Stimulated activated naive CD8-positive, alpha-beta T cell treated with anti-CD3 and anti-CD28 coated beads, Interleukin-15, amount 100 ng/mL, for 72 hours (primary cell): ENCODE results near the gene SLC35F1.

Experiments used
- ATAC-seq: fragments of 150-1000 bp; cut with Tn5 transposase; 2 replicates; pipeline ENCODE4 v1.10.0; 2021; ENCODE audit warnings: mild to moderate bottlenecking, moderate library complexity
- DNase-seq, 2 donors: peaks; one replicate each; pipeline ENCODE4 v3.0.0; 2021 to 2022
- H3K27ac Mint-ChIP-seq, 2 donors: one replicate each; pipeline ENCODE4 v1.8.0; 2022; ENCODE audit warnings: mild to moderate bottlenecking in 2 of 2, mixed read lengths in 2 of 2, moderate library complexity in 2 of 2
- H3K27me3 Mint-ChIP-seq: one replicate; pipeline ENCODE4 v1.8.0; 2022; ENCODE audit warnings: mixed read lengths
- H3K4me1 Mint-ChIP-seq: one replicate; pipeline ENCODE4 v1.8.0; 2022; ENCODE audit warnings: mild to moderate bottlenecking, mixed read lengths
- H3K4me3 Mint-ChIP-seq, 2 donors: one replicate each; pipeline ENCODE4 v1.8.0; 2022; ENCODE audit warnings: mild to moderate bottlenecking in 2 of 2, mixed read lengths in 2 of 2, moderate library complexity in 1 of 2
- H3K9me3 Mint-ChIP-seq, 2 donors: one replicate each; pipeline ENCODE4 v1.8.0; 2022; ENCODE audit warnings: mixed read lengths in 2 of 2

The SLC35F1 gene

GRCh38 chr6:118102401-118102800 is 195.3 kb downstream of the SLC35F1 start:
- Mint-ChIP-seq H3K4me1 (no peaks in the 10 kb centered on the region), H3K4me3 (no peak overlapping the region), H3K27me3 (no peaks in the 10 kb centered on the region), H3K9me3 (peaks cover 0 to 5% of the 10 kb centered on the region in 2 donors), H3K27ac (no peak overlapping the region)
- no peak for ATAC-seq
- DNase-seq: no peak

GRCh38 chr6:118103381-118104146 is 196.5 kb downstream of the SLC35F1 start:
- Mint-ChIP-seq H3K4me3 (no peak overlapping the region), H3K4me1 (no peaks in the 10 kb centered on the region), H3K9me3 (peaks cover 0 to 5% of the 10 kb centered on the region in 2 donors), H3K27ac (no peak overlapping the region), H3K27me3 (no peaks in the 10 kb centered on the region)
- DNase-seq (no peak), ATAC-seq (no peak)

GRCh38 chr6:118122161-118122725 is 215.2 kb downstream of the SLC35F1 start:
- Mint-ChIP-seq H3K4me1 (peaks cover 6% of the 10 kb centered on the region), H3K4me3 (no peak overlapping the region), H3K27me3 (no peaks in the 10 kb centered on the region), H3K27ac (no peak overlapping the region), H3K9me3 (no peaks in the 10 kb centered on the region)
- ATAC-seq (no peak), DNase-seq (no peak)

- peaks cover 6% of the 10 kb centered on the region for H3K4me1 Mint-ChIP-seq
- no peak for DNase-seq
- no peak overlapping the region for H3K4me3 Mint-ChIP-seq
- H3K27ac Mint-ChIP-seq: no peak overlapping the region
- no peaks in the 10 kb centered on the region for H3K9me3 Mint-ChIP-seq
- H3K27me3 Mint-ChIP-seq: no peaks in the 10 kb centered on the region
- ATAC-seq: no peak
Measured at GRCh38 chr6:118122801-118123200, 215.7 kb downstream of the SLC35F1 start.

GRCh38 chr6:118123503-118124037 is 216.5 kb downstream of the SLC35F1 start:
- H3K27ac Mint-ChIP-seq: no peak overlapping the region
- peaks cover 6% of the 10 kb centered on the region for H3K4me1 Mint-ChIP-seq
- no peaks in the 10 kb centered on the region for H3K27me3 Mint-ChIP-seq
- DNase-seq (no peak), ATAC-seq (peak; percentile 60)
- no peak overlapping the region for H3K4me3 Mint-ChIP-seq
- no peaks in the 10 kb centered on the region for H3K9me3 Mint-ChIP-seq

- H3K27ac Mint-ChIP-seq: no peak overlapping the region
- ATAC-seq (no peak), DNase-seq (no peak)
- no peaks in the 10 kb centered on the region for H3K27me3 Mint-ChIP-seq
- H3K4me1 Mint-ChIP-seq: peaks cover 6% of the 10 kb centered on the region
- H3K4me3 Mint-ChIP-seq: no peak overlapping the region
- no peaks in the 10 kb centered on the region for H3K9me3 Mint-ChIP-seq
Measured at GRCh38 chr6:118124851-118125250, 217.8 kb downstream of the SLC35F1 start.

- H3K27me3 Mint-ChIP-seq: no peaks in the 10 kb centered on the region
- ATAC-seq: no peak
- DNase-seq: no peak
- H3K9me3 Mint-ChIP-seq: no peaks in the 10 kb centered on the region
- no peaks in the 10 kb centered on the region for H3K4me1 Mint-ChIP-seq
- no peak overlapping the region for H3K27ac Mint-ChIP-seq
- H3K4me3 Mint-ChIP-seq: no peak overlapping the region
Measured at GRCh38 chr6:118128755-118129154, 221.7 kb downstream of the SLC35F1 start.

GRCh38 chr6:118134206-118134605 is 227.1 kb downstream of the SLC35F1 start:
- no peak overlapping the region for H3K27ac Mint-ChIP-seq

GRCh38 chr6:118134736-118135135 is 227.7 kb downstream of the SLC35F1 start:
- H3K27me3 Mint-ChIP-seq: peaks cover 12% of the 10 kb centered on the region
- ATAC-seq: no peak

More at GRCh38 chr6:118134206-118134605, 227.1 kb downstream of the SLC35F1 start:
- Mint-ChIP-seq H3K9me3 (no peaks in the 10 kb centered on the region), H3K4me3 (no peak overlapping the region), H3K4me1 (no peaks in the 10 kb centered on the region), H3K27me3 (peaks cover 12% of the 10 kb centered on the region)
- DNase-seq (no peak), ATAC-seq (no peak)

GRCh38 chr6:118135371-118135770 is 228.3 kb downstream of the SLC35F1 start:
- ATAC-seq (no peak), DNase-seq (no peak)
- Mint-ChIP-seq H3K27ac (no peak overlapping the region), H3K27me3 (peaks cover 12% of the 10 kb centered on the region), H3K4me3 (no peak overlapping the region), H3K4me1 (no peaks in the 10 kb centered on the region), H3K9me3 (no peaks in the 10 kb centered on the region)

More at GRCh38 chr6:118134736-118135135, 227.7 kb downstream of the SLC35F1 start:
- no peak for DNase-seq
- no peak overlapping the region for H3K4me3 Mint-ChIP-seq
- H3K4me1 Mint-ChIP-seq: no peaks in the 10 kb centered on the region
- H3K27ac Mint-ChIP-seq: peak overlapping the region in 1 of 2 donors; percentile 34
- no peaks in the 10 kb centered on the region for H3K9me3 Mint-ChIP-seq

GRCh38 chr6:118141211-118141610 is 234.1 kb downstream of the SLC35F1 start:
- Mint-ChIP-seq H3K27me3 (peaks cover 6% of the 10 kb centered on the region), H3K9me3 (no peaks in the 10 kb centered on the region), H3K4me3 (no peak overlapping the region), H3K27ac (no peak overlapping the region), H3K4me1 (no peaks in the 10 kb centered on the region)
- DNase-seq (no peak), ATAC-seq (no peak)

- Mint-ChIP-seq H3K4me1 (no peaks in the 10 kb centered on the region), H3K4me3 (no peak overlapping the region), H3K9me3 (no peaks in the 10 kb centered on the region), H3K27ac (no peak overlapping the region), H3K27me3 (peaks cover 17% of the 10 kb centered on the region)
- DNase-seq: no peak
- ATAC-seq: no peak
Measured at GRCh38 chr6:118146584-118146983, 239.5 kb downstream of the SLC35F1 start.

- no peak for DNase-seq
- Mint-ChIP-seq H3K27ac (no peak overlapping the region), H3K27me3 (peaks cover 22% of the 10 kb centered on the region), H3K4me1 (no peaks in the 10 kb centered on the region), H3K4me3 (no peak overlapping the region), H3K9me3 (no peaks in the 10 kb centered on the region)
- ATAC-seq: no peak
Measured at GRCh38 chr6:118147511-118147910, 240.4 kb downstream of the SLC35F1 start.

GRCh38 chr6:118148561-118148960 is 241.5 kb downstream of the SLC35F1 start:
- Mint-ChIP-seq H3K9me3 (no peaks in the 10 kb centered on the region), H3K4me3 (no peak overlapping the region), H3K4me1 (no peaks in the 10 kb centered on the region), H3K27me3 (peaks cover 22% of the 10 kb centered on the region), H3K27ac (no peak overlapping the region)
- no peak for DNase-seq
- no peak for ATAC-seq

- Mint-ChIP-seq H3K9me3 (no peaks in the 10 kb centered on the region), H3K4me3 (no peak overlapping the region), H3K27ac (no peak overlapping the region), H3K4me1 (no peaks in the 10 kb centered on the region), H3K27me3 (peaks cover 21% of the 10 kb centered on the region)
- ATAC-seq (no peak), DNase-seq (no peak)
Measured at GRCh38 chr6:118152524-118152923, 245.5 kb downstream of the SLC35F1 start.

GRCh38 chr6:118161343-118161742 is 254.3 kb downstream of the SLC35F1 start:
- Mint-ChIP-seq H3K4me1 (no peaks in the 10 kb centered on the region), H3K4me3 (no peak overlapping the region), H3K9me3 (no peaks in the 10 kb centered on the region), H3K27ac (no peak overlapping the region), H3K27me3 (peaks cover 15% of the 10 kb centered on the region)
- DNase-seq (no peak), ATAC-seq (no peak)
